ENCODE data around the gene GRID1. TPM values are rescaled to one million over a fixed set of nuclear protein-coding genes. Genes with fewer than 3 reads are reported as not detected.
A peak's percentile ranks its signal among the peaks of the same experiment; 100 is the strongest.

GRID1 gene
- total RNA-seq, 1 donor from 2014 or later, result 0.22 TPM

DNA sequence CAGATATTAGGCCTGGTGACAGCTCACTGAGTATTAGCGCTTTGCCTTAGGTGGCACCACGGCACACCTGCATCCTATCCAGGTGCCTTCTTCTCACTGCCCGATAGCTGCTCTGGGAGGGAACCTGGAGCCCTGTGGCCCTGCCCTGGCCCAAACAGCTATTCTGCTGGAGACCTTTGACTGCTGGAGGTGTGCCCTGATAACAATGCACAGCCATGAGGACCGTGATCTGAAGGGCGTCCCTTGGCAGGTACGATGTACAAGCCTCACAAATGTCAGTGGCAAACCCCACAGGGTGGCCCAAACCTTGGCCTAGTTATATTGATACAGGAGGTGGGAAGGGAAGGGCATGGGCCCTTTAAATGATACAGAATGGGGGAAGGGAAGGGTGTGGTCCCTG lies 259.5 kb downstream of the GRID1 start:
- Mint-ChIP-seq H3K4me1 (ENCODE audit: low read depth) (peaks cover 6% of the 10 kb centered on the region), H3K27me3 (peaks cover 11% of the 10 kb centered on the region), H3K4me3 (ENCODE audit: low read depth) (no peak overlapping the region), H3K27ac (no peak overlapping the region), H3K36me3 (ENCODE audit: insufficient read depth) (no peaks in the 10 kb centered on the region), H3K9me3 (ENCODE audit: low read depth) (no peaks in the 10 kb centered on the region)
- no peak for DNase-seq (ENCODE audit: low spot score, unreplicated experiment)
- TF ChIP-seq, protein P1, sequence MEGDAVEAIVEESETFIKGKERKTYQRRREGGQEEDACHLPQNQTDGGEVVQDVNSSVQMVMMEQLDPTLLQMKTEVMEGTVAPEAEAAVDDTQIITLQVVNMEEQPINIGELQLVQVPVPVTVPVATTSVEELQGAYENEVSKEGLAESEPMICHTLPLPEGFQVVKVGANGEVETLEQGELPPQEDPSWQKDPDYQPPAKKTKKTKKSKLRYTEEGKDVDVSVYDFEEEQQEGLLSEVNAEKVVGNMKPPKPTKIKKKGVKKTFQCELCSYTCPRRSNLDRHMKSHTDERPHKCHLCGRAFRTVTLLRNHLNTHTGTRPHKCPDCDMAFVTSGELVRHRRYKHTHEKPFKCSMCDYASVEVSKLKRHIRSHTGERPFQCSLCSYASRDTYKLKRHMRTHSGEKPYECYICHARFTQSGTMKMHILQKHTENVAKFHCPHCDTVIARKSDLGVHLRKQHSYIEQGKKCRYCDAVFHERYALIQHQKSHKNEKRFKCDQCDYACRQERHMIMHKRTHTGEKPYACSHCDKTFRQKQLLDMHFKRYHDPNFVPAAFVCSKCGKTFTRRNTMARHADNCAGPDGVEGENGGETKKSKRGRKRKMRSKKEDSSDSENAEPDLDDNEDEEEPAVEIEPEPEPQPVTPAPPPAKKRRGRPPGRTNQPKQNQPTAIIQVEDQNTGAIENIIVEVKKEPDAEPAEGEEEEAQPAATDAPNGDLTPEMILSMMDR (IDR thresholded peaks at IDR 0.05; ENCODE audit: unreplicated experiment), result no peak

GRCh38 chr10:86106616-86107015 lies 260.0 kb downstream of the GRID1 start:
- no peak overlapping the region for H3K4me3 Mint-ChIP-seq (ENCODE audit: low read depth)
- H3K36me3 Mint-ChIP-seq (ENCODE audit: insufficient read depth), result no peaks in the 10 kb centered on the region
- H3K27ac Mint-ChIP-seq, result no peak overlapping the region
- H3K9me3 Mint-ChIP-seq (ENCODE audit: low read depth), result no peaks in the 10 kb centered on the region
- peaks cover 6% of the 10 kb centered on the region for H3K4me1 Mint-ChIP-seq (ENCODE audit: low read depth)
- no peak for DNase-seq (ENCODE audit: low spot score, unreplicated experiment)
- peaks cover 11% of the 10 kb centered on the region for H3K27me3 Mint-ChIP-seq
- TF ChIP-seq, protein P1 (IDR thresholded peaks at IDR 0.05; ENCODE audit: unreplicated experiment), result no peak

GRCh38 chr10:86105640-86106039 lies 261.0 kb downstream of the GRID1 start:
- H3K4me3 Mint-ChIP-seq (ENCODE audit: low read depth), result no peak overlapping the region
- no peaks in the 10 kb centered on the region for H3K36me3 Mint-ChIP-seq (ENCODE audit: insufficient read depth)

GRCh38 chr10:86105181-86105580 lies 261.4 kb downstream of the GRID1 start:
- H3K4me1 Mint-ChIP-seq (ENCODE audit: low read depth), result peaks cover 6% of the 10 kb centered on the region
- peaks cover 11% of the 10 kb centered on the region for H3K27me3 Mint-ChIP-seq
- H3K27ac Mint-ChIP-seq, result no peak overlapping the region
- TF ChIP-seq, protein P1 (IDR thresholded peaks at IDR 0.05; ENCODE audit: unreplicated experiment), result no peak
- H3K36me3 Mint-ChIP-seq (ENCODE audit: insufficient read depth), result no peaks in the 10 kb centered on the region
- H3K9me3 Mint-ChIP-seq (ENCODE audit: low read depth), result no peaks in the 10 kb centered on the region
- DNase-seq (ENCODE audit: low spot score, unreplicated experiment), result no peak
- H3K4me3 Mint-ChIP-seq (ENCODE audit: low read depth), result no peak overlapping the region

More at GRCh38 chr10:86105640-86106039, 261.0 kb downstream of the GRID1 start:
- Mint-ChIP-seq H3K27me3 (peaks cover 11% of the 10 kb centered on the region), H3K27ac (no peak overlapping the region), H3K9me3 (ENCODE audit: low read depth) (no peaks in the 10 kb centered on the region), H3K4me1 (ENCODE audit: low read depth) (peaks cover 6% of the 10 kb centered on the region)
- TF ChIP-seq, protein P1 (IDR thresholded peaks at IDR 0.05; ENCODE audit: unreplicated experiment), result no peak
- no peak for DNase-seq (ENCODE audit: low spot score, unreplicated experiment)

- H3K9me3 Mint-ChIP-seq (ENCODE audit: low read depth), result no peaks in the 10 kb centered on the region
- no peak overlapping the region for H3K4me3 Mint-ChIP-seq (ENCODE audit: low read depth)
- peaks cover 8% of the 10 kb centered on the region for H3K4me1 Mint-ChIP-seq (ENCODE audit: low read depth)
- no peak for DNase-seq (ENCODE audit: low spot score, unreplicated experiment)
- H3K36me3 Mint-ChIP-seq (ENCODE audit: insufficient read depth), result no peaks in the 10 kb centered on the region
- peaks cover 11% of the 10 kb centered on the region for H3K27me3 Mint-ChIP-seq
- H3K27ac Mint-ChIP-seq, result peak overlapping the region; percentile 73
- TF ChIP-seq, protein P1 (IDR thresholded peaks at IDR 0.05; ENCODE audit: unreplicated experiment), result no peak
Observed at GRCh38 chr10:86104611-86105145, 261.9 kb downstream of the GRID1 start.

Measured in progenitor cell of endocrine pancreas (in vitro differentiated cells).